Kidney epithelial cell (primary cell): Measurements from ENCODE around the gene ZNF428. TPM values are rescaled to one million over a fixed set of nuclear protein-coding genes. Genes with fewer than 3 reads are reported as not detected.
"Not testable (repeated sequence)": the region's sequence is repeated elsewhere in the genome, so short reads cannot be mapped to it uniquely, and the experiment has no call there.

Source experiments
- DNase-seq: peaks from one replicate; pipeline ENCODE4 v3.0.0-alpha.2; 2010; ENCODE audit warnings: low read depth
- H3K27me3 ChIP-seq: 2 replicates; pipeline ENCODE4 v1.6.0; 2011; ENCODE audit warnings: low read length; ENCODE audit not compliant: control insufficient read depth, insufficient read depth
- H3K36me3 ChIP-seq: 2 replicates; pipeline ENCODE4 v1.5.1; 2011; ENCODE audit warnings: low read length; ENCODE audit not compliant: control insufficient read depth, insufficient read depth
- H3K4me3 ChIP-seq: 2 replicates; pipeline ENCODE4 v1.5.1; 2011; ENCODE audit warnings: low read depth, mild to moderate bottlenecking, control low read depth, low read length
- total RNA-seq: library from RNA; depleted of rRNA; stranded (reverse); fragments of >200 nt; gene quantifications from 2 replicates; pipeline ENCODE4 v1.2.3, GENCODE V29; 2015
- TF ChIP-seq, protein P1 (sequence below): IDR thresholded peaks from 2 replicates; pipeline ENCODE4 v1.5.1; 2011; ENCODE audit warnings: mild to moderate bottlenecking, moderate library complexity, low read length, control low read depth, inconsistent platforms; ENCODE audit not compliant: insufficient read depth, poor library complexity, severe bottlenecking

Gene ZNF428
- total RNA-seq, 1 donor from 2014 or later, result 82.2 TPM

GRCh38 chr19:43639519-43640423, 20.3 kb upstream of the ZNF428 start, which contains the start of gene CADM4:
Gene CADM4 (minus strand): TSS chr19:43639850. CDS start chr19:43639790, 60 bp downstream.
- H3K36me3 ChIP-seq, result no peaks in the 10 kb centered on the region
- TF ChIP-seq, protein P1, sequence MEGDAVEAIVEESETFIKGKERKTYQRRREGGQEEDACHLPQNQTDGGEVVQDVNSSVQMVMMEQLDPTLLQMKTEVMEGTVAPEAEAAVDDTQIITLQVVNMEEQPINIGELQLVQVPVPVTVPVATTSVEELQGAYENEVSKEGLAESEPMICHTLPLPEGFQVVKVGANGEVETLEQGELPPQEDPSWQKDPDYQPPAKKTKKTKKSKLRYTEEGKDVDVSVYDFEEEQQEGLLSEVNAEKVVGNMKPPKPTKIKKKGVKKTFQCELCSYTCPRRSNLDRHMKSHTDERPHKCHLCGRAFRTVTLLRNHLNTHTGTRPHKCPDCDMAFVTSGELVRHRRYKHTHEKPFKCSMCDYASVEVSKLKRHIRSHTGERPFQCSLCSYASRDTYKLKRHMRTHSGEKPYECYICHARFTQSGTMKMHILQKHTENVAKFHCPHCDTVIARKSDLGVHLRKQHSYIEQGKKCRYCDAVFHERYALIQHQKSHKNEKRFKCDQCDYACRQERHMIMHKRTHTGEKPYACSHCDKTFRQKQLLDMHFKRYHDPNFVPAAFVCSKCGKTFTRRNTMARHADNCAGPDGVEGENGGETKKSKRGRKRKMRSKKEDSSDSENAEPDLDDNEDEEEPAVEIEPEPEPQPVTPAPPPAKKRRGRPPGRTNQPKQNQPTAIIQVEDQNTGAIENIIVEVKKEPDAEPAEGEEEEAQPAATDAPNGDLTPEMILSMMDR, result no peak
- peak within 1 kb of the TSS; percentile 66 for H3K4me3 ChIP-seq
- H3K27me3 ChIP-seq, result peaks cover 9% of the 10 kb centered on the region
- DNase-seq, result no peak

GRCh38 chr19:43638995-43639518, 19.6 kb upstream of the ZNF428 start:
- no peak for DNase-seq
- peaks cover 9% of the 10 kb centered on the region for H3K27me3 ChIP-seq
- no peaks in the 10 kb centered on the region for H3K36me3 ChIP-seq
- TF ChIP-seq, protein P1, result no peak
- peak overlapping the region; percentile 62 for H3K4me3 ChIP-seq

DNA sequence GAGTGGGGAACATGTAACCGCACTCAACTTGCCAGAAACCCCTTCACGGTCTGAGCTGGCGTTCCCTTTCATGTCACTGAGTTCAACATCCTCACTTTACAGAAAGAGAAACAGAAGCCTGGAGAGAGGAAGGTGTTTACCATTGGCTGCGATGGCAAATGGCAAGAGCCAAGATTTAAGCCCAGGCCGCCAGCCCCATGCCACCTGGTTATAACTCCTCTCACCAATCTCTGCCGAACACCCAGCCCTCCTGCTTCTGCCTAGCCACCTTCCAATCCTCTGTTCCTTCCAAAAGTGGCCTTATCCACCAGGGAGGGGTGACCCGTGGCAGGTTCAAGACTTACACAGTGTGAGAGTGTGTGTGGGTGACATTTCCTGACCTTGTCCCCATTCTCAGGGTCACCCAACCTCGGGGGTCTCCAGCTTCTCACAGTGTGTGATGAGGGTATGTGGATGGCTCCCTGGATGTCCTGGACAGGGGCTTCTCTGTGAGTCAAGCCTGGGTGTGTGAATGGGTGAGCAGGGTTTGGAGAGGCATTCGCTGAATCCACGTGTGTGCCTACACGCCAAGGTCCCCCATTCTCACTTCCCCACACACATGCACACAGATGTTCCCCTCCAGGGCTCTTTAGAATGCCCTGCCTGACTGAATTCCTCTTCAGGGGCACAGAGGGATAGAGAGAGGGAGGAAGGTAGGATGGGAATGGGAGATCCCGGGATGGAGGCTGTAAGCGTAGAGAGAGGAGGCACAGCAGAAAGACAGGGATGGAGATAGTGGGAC, 19.0 kb upstream of the ZNF428 start:
- Histone ChIP-seq H3K36me3 (no peaks in the 10 kb centered on the region), H3K27me3 (peaks cover 9% of the 10 kb centered on the region), H3K4me3 (no peak overlapping the region)
- TF ChIP-seq, protein P1, result no peak
- no peak for DNase-seq

GRCh38 chr19:43636121-43636683, 16.8 kb upstream of the ZNF428 start:
- H3K27me3 ChIP-seq, result peaks cover 9% of the 10 kb centered on the region
- H3K36me3 ChIP-seq, result no peaks in the 10 kb centered on the region
- H3K4me3 ChIP-seq, result no peak overlapping the region
- TF ChIP-seq, protein P1, result no peak
- DNase-seq, result no peak

- H3K4me3 ChIP-seq, DNase-seq, H3K36me3 ChIP-seq, H3K27me3 ChIP-seq: not testable (repeated sequence)
Measured at GRCh38 chr19:43635561-43635940, 16.1 kb upstream of the ZNF428 start.
